Karpas-422 (cell line): ENCODE data around the gene KDM3A. TPM values are rescaled to one million over a fixed set of nuclear protein-coding genes. Genes with fewer than 3 reads are reported as not detected.

Source experiments
- DNase-seq: peaks from one replicate; pipeline ENCODE4 v3.0.0-alpha.2; 2015
- H2AFZ ChIP-seq: fragments of 200-600 bp; sonication (generic); 2 replicates; pipeline ENCODE4 v1.6.1; 2014; ENCODE audit warnings: antibody characterized with exemption, low read length, mixed read lengths
- H3K27ac ChIP-seq: fragments of 200-600 bp; sonication (generic); 2 replicates; pipeline ENCODE4 v1.5.1; 2014; ENCODE audit warnings: mild to moderate bottlenecking, low read length, moderate library complexity
- H3K27me3 ChIP-seq: fragments of 200-600 bp; sonication (generic); 2 replicates; pipeline ENCODE4 v1.6.1; 2014; ENCODE audit warnings: low read length, mixed read lengths
- H3K36me3 ChIP-seq: fragments of 200-600 bp; sonication (generic); 2 replicates; pipeline ENCODE4 v1.6.1; 2014; ENCODE audit warnings: low read length, mixed read lengths; ENCODE audit not compliant: insufficient read depth
- H3K4me1 ChIP-seq: fragments of 200-600 bp; sonication (generic); 2 replicates; pipeline ENCODE4 v1.6.1; 2014; ENCODE audit warnings: mild to moderate bottlenecking, low read length, mixed read lengths
- H3K4me2 ChIP-seq: fragments of 200-600 bp; sonication (generic); 2 replicates; pipeline ENCODE4 v1.6.1; 2014; ENCODE audit warnings: low read length, low read depth, mild to moderate bottlenecking; ENCODE audit not compliant: poor library complexity, severe bottlenecking
- H3K4me3 ChIP-seq: fragments of 200-600 bp; sonication (generic); 2 replicates; pipeline ENCODE4 v1.5.1; 2014; ENCODE audit warnings: mild to moderate bottlenecking, antibody characterized with exemption, low read length, mixed read lengths
- H3K79me2 ChIP-seq: fragments of 200-600 bp; sonication (generic); 2 replicates; pipeline ENCODE4 v1.6.1; 2014; ENCODE audit warnings: mild to moderate bottlenecking, low read length, mixed read lengths
- H3K9ac ChIP-seq: fragments of 200-600 bp; sonication (generic); 2 replicates; pipeline ENCODE4 v1.6.0; 2014; ENCODE audit warnings: low read length
- H3K9me2 ChIP-seq: fragments of 200-600 bp; sonication (generic), shearing (Covaris generic); replicated peaks from 2 replicates; pipeline ENCODE4 v1.6.0; 2014; ENCODE audit warnings: mild to moderate bottlenecking, low read length, moderate library complexity; ENCODE audit not compliant: insufficient read depth
- H3K9me3 ChIP-seq: fragments of 300-700, 200-600 bp; sonication (generic); 2 replicates; pipeline ENCODE4 v1.6.1; 2014; ENCODE audit warnings: low read length, mixed read lengths
- H4K20me1 ChIP-seq: fragments of 200-600 bp; sonication (generic); 2 replicates; pipeline ENCODE4 v1.6.1; 2014; ENCODE audit warnings: mild to moderate bottlenecking, antibody characterized with exemption, low read length, low read depth; ENCODE audit not compliant: insufficient read depth
- total RNA-seq: library from RNA; depleted of rRNA; stranded (reverse); fragments of >200 nt; shearing (Covaris generic); gene quantifications from 2 replicates; pipeline ENCODE4 v1.2.3, GENCODE V29; 2014; ENCODE audit warnings: low replicate concordance

The KDM3A gene
- total RNA-seq, 1 experiment from 2014 or later, result 154 TPM

DNA sequence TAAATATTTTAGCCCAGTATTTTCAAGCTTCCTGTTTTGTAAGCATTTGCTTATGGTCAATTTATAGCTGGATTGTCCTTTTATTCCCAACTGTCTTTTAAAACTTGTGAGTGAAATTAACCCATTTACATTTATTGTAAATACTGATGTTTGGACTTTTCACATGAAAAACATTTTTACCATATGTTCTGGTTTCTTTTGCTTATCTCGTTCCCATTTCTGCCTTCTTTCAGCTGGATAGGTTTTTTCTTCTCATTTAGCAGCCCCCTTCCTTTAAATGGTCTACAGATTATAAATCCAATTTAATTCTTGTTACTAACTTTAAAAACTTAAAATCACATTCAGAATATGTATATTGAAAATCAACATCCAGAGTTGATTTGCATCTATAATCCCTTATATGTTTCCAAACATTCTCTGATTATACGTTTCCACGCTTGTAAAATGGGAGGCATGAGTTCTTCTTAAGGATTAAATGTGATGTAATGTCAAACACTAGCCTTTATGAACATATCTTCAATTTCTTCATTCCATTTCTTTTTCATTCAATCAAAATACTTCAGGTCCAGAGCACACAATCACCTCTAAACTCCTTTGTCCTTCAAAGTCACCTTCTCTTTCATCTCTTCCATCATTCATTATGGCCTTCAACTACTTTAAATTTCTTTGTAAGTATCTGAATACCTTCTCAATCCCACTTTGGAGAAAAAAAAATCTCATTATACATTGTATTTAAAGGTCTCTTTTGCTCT lies 1.1 kb upstream of the KDM3A start:
- Histone ChIP-seq H3K9me3 (peaks cover 28% of the 10 kb centered on the region), H3K4me3 (peak overlapping the region; percentile 15), H3K4me1 (peaks cover 32% of the 10 kb centered on the region), H3K4me2 (no peak overlapping the region), H3K9ac (no peak overlapping the region), H3K27ac (peak overlapping the region; percentile 90), H3K27me3 (no peaks in the 10 kb centered on the region), H3K36me3 (peaks cover 28% of the 10 kb centered on the region), H3K9me2 (no peaks in the 10 kb centered on the region), H4K20me1 (peaks cover 10% of the 10 kb centered on the region; the same call in 1 of the 2 replicates), H2AFZ (peak overlapping the region; percentile 70), H3K79me2 (peaks cover 33% of the 10 kb centered on the region)
- DNase-seq, result peak; percentile 51

DNA sequence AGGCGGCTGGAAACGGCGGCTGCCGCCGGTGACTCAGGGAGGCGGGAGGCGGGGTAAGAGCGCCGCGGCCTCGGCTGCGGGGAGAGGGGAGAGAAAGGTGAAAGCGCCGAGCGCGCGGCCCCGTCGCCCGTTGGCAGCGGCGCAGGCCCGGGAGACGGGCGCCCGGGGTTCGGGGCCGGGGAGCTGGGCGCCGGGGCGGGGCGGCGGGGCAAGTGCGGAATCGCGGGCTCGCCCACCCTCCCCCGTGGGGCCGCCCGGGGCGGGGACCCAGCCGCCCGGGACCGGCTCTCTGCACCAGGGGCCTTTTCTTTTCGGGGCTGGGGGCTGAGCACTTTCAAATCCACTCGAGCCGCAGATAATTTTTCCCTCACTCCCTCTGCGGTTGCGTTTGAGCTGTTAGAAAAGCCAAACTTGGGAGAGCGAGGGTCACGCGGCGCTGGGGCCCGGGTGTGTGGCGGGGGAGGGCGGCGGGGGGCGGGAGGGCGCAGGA lies 266 bp downstream of the KDM3A start:
- peaks cover 42% of the 10 kb centered on the region for H3K36me3 ChIP-seq
- peaks cover 10% of the 10 kb centered on the region; the same call in 1 of the 2 replicates for H4K20me1 ChIP-seq
- peaks cover 37% of the 10 kb centered on the region for H3K4me1 ChIP-seq
- H3K4me2 ChIP-seq, result peak overlapping the region; percentile 72
- peaks cover 28% of the 10 kb centered on the region for H3K9me3 ChIP-seq
- peak overlapping the region; percentile 28; the same call in 1 of the 2 replicates for H3K27ac ChIP-seq
- no peak for DNase-seq
- peak overlapping the region; percentile 75 for H3K9ac ChIP-seq
- H3K9me2 ChIP-seq, result no peaks in the 10 kb centered on the region
- peaks cover 47% of the 10 kb centered on the region for H3K79me2 ChIP-seq
- no peak overlapping the region for H2AFZ ChIP-seq
- H3K27me3 ChIP-seq, result no peaks in the 10 kb centered on the region
- peak overlapping the region; percentile 63 for H3K4me3 ChIP-seq

DNA sequence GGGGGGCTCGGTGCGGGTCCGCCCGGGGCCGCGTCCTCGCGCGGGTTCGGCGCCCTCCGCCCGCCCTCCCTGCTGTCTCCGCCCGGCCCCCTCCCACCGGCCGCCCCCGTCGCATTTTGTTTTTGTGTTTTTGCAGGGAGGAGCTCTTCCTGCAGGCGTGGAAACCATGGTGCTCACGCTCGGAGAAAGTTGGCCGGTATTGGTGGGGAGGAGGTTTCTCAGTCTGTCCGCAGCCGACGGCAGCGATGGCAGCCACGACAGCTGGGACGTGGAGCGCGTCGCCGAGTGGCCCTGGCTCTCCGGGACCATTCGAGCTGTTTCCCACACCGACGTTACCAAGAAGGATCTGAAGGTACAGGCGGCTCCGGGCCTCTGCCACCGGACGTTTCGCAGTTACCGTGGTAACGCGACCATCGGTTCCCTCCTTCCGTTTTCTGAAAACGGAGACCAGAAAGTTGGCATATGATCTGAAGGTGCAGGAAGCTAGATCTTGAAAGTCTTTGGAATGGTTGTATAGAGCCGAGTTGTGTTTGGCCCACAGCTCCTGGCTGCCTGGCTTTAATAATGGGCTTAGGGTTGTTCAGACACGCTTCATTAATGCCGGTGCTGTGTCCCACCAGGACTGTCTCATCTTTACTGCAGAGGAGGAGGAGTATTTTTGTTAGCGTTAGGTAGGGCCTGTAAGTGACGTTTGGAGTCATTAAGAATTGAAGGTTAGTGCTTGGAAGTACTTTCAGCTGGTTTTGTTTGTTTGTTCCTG lies 891 bp downstream of the KDM3A start:
- peak overlapping the region; percentile 75 for H3K9ac ChIP-seq
- H3K36me3 ChIP-seq, result peaks cover 46% of the 10 kb centered on the region
- H4K20me1 ChIP-seq, result peaks cover 10% of the 10 kb centered on the region; the same call in 1 of the 2 replicates
- H3K27ac ChIP-seq, result peak overlapping the region; percentile 38
- H2AFZ ChIP-seq, result peak overlapping the region; percentile 2; the same call in 1 of the 2 replicates
- peak; percentile 88 for DNase-seq
- H3K4me2 ChIP-seq, result peak overlapping the region; percentile 72
- no peaks in the 10 kb centered on the region for H3K9me2 ChIP-seq
- peaks cover 53% of the 10 kb centered on the region for H3K79me2 ChIP-seq
- peak overlapping the region; percentile 63 for H3K4me3 ChIP-seq
- H3K27me3 ChIP-seq, result no peaks in the 10 kb centered on the region
- peaks cover 39% of the 10 kb centered on the region for H3K4me1 ChIP-seq
- H3K9me3 ChIP-seq, result peaks cover 28% of the 10 kb centered on the region

DNA sequence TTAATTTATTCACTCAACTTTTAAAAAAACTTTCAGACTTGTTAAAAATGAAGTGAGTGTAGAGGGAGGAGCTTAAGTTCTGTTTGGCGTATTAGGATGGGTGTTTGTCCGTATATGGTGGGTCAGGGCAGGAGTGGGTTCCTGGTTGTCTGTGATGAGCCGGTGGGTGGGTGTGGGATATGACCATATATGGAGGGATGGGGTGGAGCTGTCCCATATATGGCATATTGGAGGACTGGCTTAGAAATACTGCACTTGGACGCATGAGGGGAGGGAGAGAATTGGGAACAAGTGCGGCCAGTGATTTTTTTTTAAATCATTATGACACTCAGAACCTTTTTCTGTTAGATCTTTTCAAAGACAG lies 1.5 kb downstream of the KDM3A start:
- Histone ChIP-seq H2AFZ (peak overlapping the region; percentile 2; the same call in 1 of the 2 replicates), H3K4me2 (peak overlapping the region; percentile 72), H3K36me3 (peaks cover 50% of the 10 kb centered on the region), H3K27ac (peak overlapping the region; percentile 38), H3K27me3 (no peaks in the 10 kb centered on the region), H3K4me1 (peaks cover 39% of the 10 kb centered on the region), H3K9me2 (no peaks in the 10 kb centered on the region), H3K4me3 (peak overlapping the region; percentile 63), H3K9ac (peak overlapping the region; percentile 75), H4K20me1 (peaks cover 10% of the 10 kb centered on the region; the same call in 1 of the 2 replicates), H3K9me3 (peaks cover 24% of the 10 kb centered on the region), H3K79me2 (peaks cover 59% of the 10 kb centered on the region)
- DNase-seq, result peak; percentile 98

DNA sequence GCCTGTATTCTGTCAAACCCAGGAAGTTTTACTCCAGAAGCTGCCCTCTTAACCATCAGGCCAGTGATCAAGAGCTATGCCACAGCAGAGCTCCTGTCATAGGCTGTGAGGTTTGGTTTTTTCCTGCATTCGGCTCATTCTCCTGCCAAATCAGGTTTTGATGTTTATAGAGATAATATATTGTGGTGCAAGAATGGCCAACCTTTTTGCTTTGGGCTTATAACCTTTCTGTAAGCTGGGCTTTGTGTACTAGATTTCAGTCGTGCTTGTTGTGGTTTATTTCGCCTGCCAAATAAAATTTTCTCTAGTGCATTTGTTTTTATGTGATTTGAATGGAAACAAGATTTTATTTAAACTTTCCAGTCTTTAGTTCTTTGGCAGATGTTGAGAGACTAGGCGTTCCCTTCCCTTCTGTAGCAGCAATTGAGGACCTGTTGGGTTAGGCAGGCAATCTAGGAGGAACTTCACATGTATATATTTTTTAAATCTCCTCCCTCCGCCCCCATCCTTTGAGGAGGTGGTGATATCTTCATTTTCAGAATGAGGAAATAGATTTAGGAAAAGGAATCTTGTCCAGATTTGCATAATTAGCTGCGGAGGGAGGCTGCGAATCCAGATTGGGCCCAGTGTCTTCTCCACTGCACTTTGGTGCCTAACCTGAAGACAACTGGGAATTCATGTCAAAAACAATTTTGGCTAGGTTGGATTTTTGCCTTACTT lies 2.6 kb downstream of the KDM3A start:
- Histone ChIP-seq H3K27ac (no peak overlapping the region), H3K9me3 (peaks cover 15% of the 10 kb centered on the region), H3K9ac (peak overlapping the region; percentile 35; the same call in 1 of the 2 replicates), H4K20me1 (peaks cover 10% of the 10 kb centered on the region; the same call in 1 of the 2 replicates), H3K4me1 (peaks cover 39% of the 10 kb centered on the region), H3K4me3 (peak overlapping the region; percentile 63; the same call in 1 of the 2 replicates), H3K79me2 (peaks cover 70% of the 10 kb centered on the region), H3K27me3 (no peaks in the 10 kb centered on the region), H3K9me2 (no peaks in the 10 kb centered on the region), H3K36me3 (peaks cover 57% of the 10 kb centered on the region), H3K4me2 (peak overlapping the region; percentile 72), H2AFZ (no peak overlapping the region)
- DNase-seq, result no peak

DNA sequence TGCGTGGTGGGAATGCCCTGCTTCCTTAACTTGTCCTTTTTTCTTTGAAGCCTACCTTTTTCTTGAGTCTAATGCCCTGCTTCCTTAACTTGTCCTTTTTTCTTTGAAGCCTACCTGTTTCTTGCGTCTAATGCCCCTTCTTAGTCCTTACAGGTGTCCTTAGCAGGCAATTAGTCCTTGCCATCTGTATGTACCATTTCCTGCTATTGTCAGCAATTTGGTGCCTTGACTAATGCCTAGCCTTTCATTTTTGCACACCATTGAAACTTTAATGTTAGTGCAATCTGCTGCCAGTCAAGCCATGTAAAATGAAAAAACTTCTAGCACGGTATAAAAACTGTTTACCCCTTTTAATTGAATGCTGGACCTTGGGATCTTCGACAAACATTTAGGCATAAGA lies 4.3 kb downstream of the KDM3A start:
- Histone ChIP-seq H3K4me2 (no peak overlapping the region), H4K20me1 (peaks cover 10% of the 10 kb centered on the region; the same call in 1 of the 2 replicates), H3K27ac (no peak overlapping the region), H3K4me3 (no peak overlapping the region), H3K9me3 (no peaks in the 10 kb centered on the region), H3K36me3 (peaks cover 67% of the 10 kb centered on the region), H3K9ac (no peak overlapping the region), H3K9me2 (no peaks in the 10 kb centered on the region), H3K4me1 (peaks cover 36% of the 10 kb centered on the region), H3K27me3 (no peaks in the 10 kb centered on the region), H2AFZ (no peak overlapping the region), H3K79me2 (peaks cover 87% of the 10 kb centered on the region)
- DNase-seq, result no peak

DNA sequence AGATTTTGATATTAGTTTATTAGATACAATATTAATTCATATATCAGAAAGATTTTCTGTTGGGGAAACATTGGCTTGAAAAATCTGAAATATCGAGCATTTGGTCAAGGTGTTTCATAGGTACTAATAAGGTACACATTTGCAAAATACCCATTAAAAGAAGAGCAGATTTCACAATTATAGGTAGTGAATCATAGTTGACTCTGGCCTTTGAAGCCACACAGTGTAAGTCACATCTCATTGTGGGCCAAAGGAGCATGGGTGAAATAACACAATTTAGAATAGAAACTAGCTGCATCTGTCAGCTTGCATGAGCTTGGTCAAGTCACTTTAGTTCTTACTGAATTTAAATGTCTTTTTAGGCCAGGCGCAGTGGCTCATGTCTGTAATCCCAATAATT lies 4.9 kb downstream of the KDM3A start:
- Histone ChIP-seq H3K4me2 (no peak overlapping the region), H3K36me3 (peaks cover 73% of the 10 kb centered on the region), H4K20me1 (peaks cover 10% of the 10 kb centered on the region; the same call in 1 of the 2 replicates), H3K9me3 (no peaks in the 10 kb centered on the region), H3K27ac (no peak overlapping the region), H3K4me3 (no peak overlapping the region), H3K27me3 (no peaks in the 10 kb centered on the region), H2AFZ (no peak overlapping the region), H3K9ac (no peak overlapping the region), H3K4me1 (peaks cover 33% of the 10 kb centered on the region), H3K9me2 (no peaks in the 10 kb centered on the region), H3K79me2 (peaks cover 93% of the 10 kb centered on the region)
- no peak for DNase-seq
